H1 (cell line): Measurements from ENCODE around the gene TBX5. TPM values are rescaled to one million over a fixed set of nuclear protein-coding genes. Genes with fewer than 3 reads are reported as not detected.

ENCODE experiments used
- CTCF ChIA-PET: fragments of 300-600 bp; sonication (Branson Sonifier 250); formaldehyde crosslinking; loops from one replicate; lab custom pipeline; 2021; ENCODE audit not compliant: partially characterized antibody; lab: Charles Lee
- POLR2A ChIA-PET: fragments of 300-600 bp; sonication (Branson Sonifier 250); formaldehyde crosslinking; loops from one replicate; lab custom pipeline; 2021; ENCODE audit warnings: inconsistent platforms; ENCODE audit not compliant: partially characterized antibody; lab: Charles Lee
- DNase-seq, 2 experiments: peaks; one replicate each; pipeline versions ENCODE4 v3.0.0 to v3.0.0-alpha.2; 2010 to 2022; ENCODE audit warnings: low spot score in 2 of 2, low read depth in 1 of 2, mixed read lengths in 1 of 2
- FAIRE-seq: peaks from 2 replicates; lab custom pipeline; 2011; peaks lifted over from hg19 to GRCh38; lab: Jason Lieb, UNC
- H2AFZ ChIP-seq: 2 replicates; pipeline ENCODE4 v1.8.1; 2012; ENCODE audit warnings: low read length, inconsistent platforms
- H2AK5ac ChIP-seq: 2 replicates; pipeline ENCODE4 v1.6.1; 2013; ENCODE audit warnings: low read depth, low read length
- H2BK120ac ChIP-seq: replicated peaks from 2 replicates; pipeline ENCODE3; 2013; ENCODE audit warnings: low read depth, low read length, inconsistent platforms
- H2BK12ac ChIP-seq: 2 replicates; pipeline ENCODE4 v1.6.1; 2013; ENCODE audit warnings: low read depth, low read length
- H2BK15ac ChIP-seq: 2 replicates; pipeline ENCODE4 v1.6.1; 2013; ENCODE audit warnings: low read length
- H2BK20ac ChIP-seq: 2 replicates; pipeline ENCODE4 v1.6.1; 2013; ENCODE audit warnings: low read length
- H2BK5ac ChIP-seq: 2 replicates; pipeline ENCODE4 v1.6.1; 2013; ENCODE audit warnings: low read depth, low read length
- H3K14ac ChIP-seq: 2 replicates; pipeline ENCODE4 v1.6.1; 2013; ENCODE audit warnings: inconsistent platforms; ENCODE audit not compliant: insufficient read length
- H3K18ac ChIP-seq: 2 replicates; pipeline ENCODE4 v1.6.1; 2013; ENCODE audit warnings: low read length; ENCODE audit errors: extremely low read depth
- H3K23ac ChIP-seq: 2 replicates; pipeline ENCODE4 v1.6.1; 2013; ENCODE audit warnings: inconsistent platforms; ENCODE audit not compliant: insufficient read length
- H3K23me2 ChIP-seq: 2 replicates; pipeline ENCODE4 v1.6.1; 2013; ENCODE audit warnings: low read depth, low read length
- H3K27ac ChIP-seq: 2 replicates; pipeline ENCODE4 v1.6.1; 2011; ENCODE audit warnings: low read depth, low read length, inconsistent platforms
- H3K27me3 ChIP-seq, 4 experiments: replicated peaks in 1 of 4; 1 replicate in 1 of 4; 2 replicates in 3 of 4; pipeline versions ENCODE4 v1.6.1 to v1.8.1; 2011 to 2013; ENCODE audit warnings: low read length in 3 of 4, mild to moderate bottlenecking in 3 of 4, inconsistent platforms in 2 of 4, mixed read lengths in 2 of 4, moderate library complexity in 1 of 4; ENCODE audit not compliant: control insufficient read depth in 3 of 4, insufficient read depth in 3 of 4; ENCODE audit errors: extremely low read depth in 1 of 4
- H3K36me3 ChIP-seq, 4 experiments: 2 replicates each; pipeline versions ENCODE4 v1.6.1 to v1.8.1; 2011 to 2013; ENCODE audit warnings: mild to moderate bottlenecking in 4 of 4, low read length in 3 of 4, moderate library complexity in 2 of 4, control low read depth in 1 of 4, inconsistent platforms in 1 of 4; ENCODE audit not compliant: insufficient read depth in 4 of 4, control insufficient read depth in 2 of 4
- H3K4ac ChIP-seq: replicated peaks from 2 replicates; pipeline ENCODE3; 2013; ENCODE audit warnings: low read length, low read depth, mixed read lengths, inconsistent platforms; ENCODE audit not compliant: insufficient read length
- H3K4me1 ChIP-seq, 4 experiments: replicated peaks in 1 of 4; 1 replicate in 1 of 4; 2 replicates in 3 of 4; pipeline versions ENCODE4 v1.6.1 to v1.8.1; 2011 to 2013; ENCODE audit warnings: low read length in 3 of 4, inconsistent platforms in 2 of 4, mixed read lengths in 1 of 4; ENCODE audit not compliant: insufficient read depth in 4 of 4, control insufficient read depth in 3 of 4
- H3K4me2 ChIP-seq, 2 experiments: 2 replicates each; pipeline versions ENCODE4 v1.6.1 to v1.8.1; 2011 to 2013; ENCODE audit warnings: low read depth in 2 of 2, low read length in 2 of 2, control low read depth in 1 of 2, inconsistent platforms in 1 of 2, mild to moderate bottlenecking in 1 of 2; ENCODE audit not compliant: insufficient read depth in 1 of 2
- H3K4me3 ChIP-seq, 4 experiments: fragments of 200-600, 300-600 bp in 1 of 4; sonication (generic), shearing (Covaris generic), sonication (Bioruptor Twin) in 1 of 4; 2 replicates each; pipeline versions ENCODE4 v1.5.1 to v1.8.1; 2011 to 2016; ENCODE audit warnings: low read length in 4 of 4, low read depth in 3 of 4, control low read depth in 2 of 4, inconsistent platforms in 2 of 4, mild to moderate bottlenecking in 2 of 4, mixed read lengths in 1 of 4, moderate library complexity in 1 of 4; ENCODE audit not compliant: insufficient read depth in 2 of 4; ENCODE audit errors: extremely low read depth in 1 of 4
- H3K56ac ChIP-seq: replicated peaks from 2 replicates; pipeline ENCODE3; 2013; ENCODE audit warnings: low read depth, mild to moderate bottlenecking, mixed read lengths, low read length, inconsistent platforms; ENCODE audit not compliant: insufficient read length
- H3K79me1 ChIP-seq: 2 replicates; pipeline ENCODE4 v1.6.1; 2013; ENCODE audit warnings: low read depth, low read length, control low read depth
- H3K79me2 ChIP-seq, 2 experiments: 2 replicates each; pipeline versions ENCODE4 v1.6.1 to v1.8.1; 2012 to 2013; ENCODE audit warnings: low read length in 2 of 2, mild to moderate bottlenecking in 2 of 2, inconsistent platforms in 1 of 2; ENCODE audit not compliant: insufficient read depth in 2 of 2, control insufficient read depth in 1 of 2
- H3K9ac ChIP-seq, 4 experiments: replicated peaks in 1 of 4; 1 replicate in 1 of 4; 2 replicates in 3 of 4; pipeline versions ENCODE4 v1.6.1 to v1.8.1; 2011 to 2013; ENCODE audit warnings: low read depth in 3 of 4, low read length in 3 of 4, control low read depth in 2 of 4, mild to moderate bottlenecking in 2 of 4, moderate library complexity in 2 of 4, inconsistent platforms in 1 of 4; ENCODE audit errors: extremely low read depth in 1 of 4
- H3K9me3 ChIP-seq, 2 experiments: 2 replicates each; pipeline versions ENCODE4 v1.6.1 to v1.8.1; 2012 to 2013; ENCODE audit warnings: mild to moderate bottlenecking in 2 of 2, moderate library complexity in 2 of 2, control low read depth in 1 of 2, inconsistent platforms in 1 of 2, low read depth in 1 of 2, low read length in 1 of 2, mixed read lengths in 1 of 2; ENCODE audit not compliant: insufficient read depth in 2 of 2
- H4K20me1 ChIP-seq, 2 experiments: replicated peaks in 1 of 2; 2 replicates each; pipeline versions ENCODE3 to v1.8.1; 2011 to 2013; ENCODE audit warnings: inconsistent platforms in 2 of 2, low read length in 2 of 2, mild to moderate bottlenecking in 1 of 2; ENCODE audit not compliant: insufficient read depth in 2 of 2, control insufficient read depth in 1 of 2
- H4K5ac ChIP-seq: 2 replicates; pipeline ENCODE4 v1.6.1; 2013; ENCODE audit warnings: low read length, low read depth, mixed read lengths, inconsistent platforms; ENCODE audit not compliant: insufficient read length
- H4K8ac ChIP-seq: 2 replicates; pipeline ENCODE4 v1.8.0; 2013; ENCODE audit warnings: mild to moderate bottlenecking, moderate library complexity, low read length, inconsistent platforms; ENCODE audit not compliant: insufficient read depth; ENCODE audit errors: extremely low read depth
- H4K91ac ChIP-seq: replicated peaks from 2 replicates; pipeline ENCODE3; 2013; ENCODE audit warnings: low read length, mixed read lengths, inconsistent platforms; ENCODE audit not compliant: insufficient read length
- CHD1 ChIP-seq: IDR thresholded peaks from 2 replicates; pipeline ENCODE4 v1.6.1; 2012; ENCODE audit warnings: low read depth, low read length, improper control_type of control experiment
- EZH2 ChIP-seq: fragments of 200-600 bp; sonication (generic); IDR thresholded peaks from 2 replicates; pipeline ENCODE4 v1.7.1; 2012; ENCODE audit warnings: low read depth, mild to moderate bottlenecking, moderate library complexity, low read length, inconsistent platforms; ENCODE audit not compliant: severe bottlenecking
- WGBS, 2 experiments: shearing (Covaris generic) in 1 of 2; methylation state at CpG; one replicate each; pipeline versions ENCODE4 v1.1.6 to v1.1.7; 2013 to 2015; ENCODE audit warnings: low lambda C conversion rate in 2 of 2, mixed read lengths in 2 of 2, inconsistent platforms in 1 of 2, low coverage in 1 of 2, missing lambda C conversion rate in 1 of 2; ENCODE audit not compliant: insufficient replicate concordance in 2 of 2, insufficient coverage in 1 of 2, insufficient read length in 1 of 2; ENCODE audit errors: extremely low coverage in 1 of 2, missing lambda C conversion rate in 1 of 2; 5-methylcytosine and 5-hydroxymethylcytosine counted together
- polyA plus RNA-seq, 7 experiments: library from polyadenylated mRNA; depleted of rRNA in 3 of 7; stranded (reverse) in 5 of 7; unstranded in 2 of 7; fragments of >200 nt in 5 of 7; fragments of 200-250 nt in 2 of 7; gene quantifications; 1 replicate in 5 of 7; 2 replicates in 1 of 7; 4 replicates in 1 of 7; pipeline versions ENCODE4 v1.2.1 to v1.2.3, GENCODE V29; 2011 to 2013; ENCODE audit warnings: missing spikeins in 2 of 7, mixed read lengths in 2 of 7
- total RNA-seq: library from RNA; stranded (reverse); fragmentation: NEBNext Ultra II Directional; extraction: Animal tissue kit (Norgen Biotek cat#: 25700); gene quantifications from 2 replicates; pipeline ENCODE4 v1.2.1, GENCODE V29; 2021

Gene TBX5
- total and polyA plus RNA-seq, 2 of the 8 experiments (the other 6 are each of a cell fraction or from before 2014, with no cell fraction given), result 0.05 TPM; not detected in 1

DNA sequence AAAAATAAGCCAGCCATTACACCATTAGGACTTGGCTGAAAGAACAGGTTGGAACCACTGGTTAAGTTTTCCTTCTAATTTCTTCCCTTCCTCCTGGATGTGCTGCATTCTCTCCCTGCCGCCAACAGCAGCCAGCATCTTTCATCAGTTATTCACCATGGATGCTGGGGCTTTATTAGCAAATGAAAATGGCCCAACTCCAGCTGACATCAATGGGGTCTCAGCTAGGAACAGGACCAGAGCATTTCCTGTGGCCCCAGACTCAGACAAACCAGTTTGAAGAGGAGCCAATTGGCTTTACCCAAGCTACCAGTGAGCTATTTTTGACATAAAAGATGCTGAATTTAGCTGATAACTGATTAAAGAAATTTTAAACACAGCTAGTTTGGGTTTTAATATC, 26.0 kb upstream of the TBX5 start:
- no peak overlapping the region for H3K23ac ChIP-seq
- ChIA-PET CTCF (interaction anchor here (1.4 kb wide), 1 partner anchor 10 kb away, joined by 5 read pairs; no protein-coding TSS in a partner anchor), POLR2A (no interaction called here)
- peaks cover 6 to 18% (median 15%) of the 10 kb centered on the region in 4 experiments for H3K27me3 ChIP-seq
- 0 out of 4 replicates have a peak, but pooled peaks cover 0 to 4% of the 10 kb centered on the region in 2 experiments for H3K9me3 ChIP-seq
- no peak overlapping the region for H3K4me2 ChIP-seq
- H3K79me2 ChIP-seq, result no peaks in the 10 kb centered on the region
- no peaks in the 10 kb centered on the region for H3K36me3 ChIP-seq
- peaks cover 0 to 5% (median 0%) of the 10 kb centered on the region in 4 experiments; a peak in 1 of 7 replicates for H3K4me1 ChIP-seq
- H2BK12ac ChIP-seq, result no peak overlapping the region
- H4K5ac ChIP-seq, result no peak overlapping the region
- H2BK20ac ChIP-seq, result no peak overlapping the region
- no peak overlapping the region for H2BK120ac ChIP-seq
- H2AFZ ChIP-seq, result no peak overlapping the region
- H3K23me2 ChIP-seq, result no peaks in the 10 kb centered on the region
- 44% methylated on average over 1 of the region's 1 CpG; no CpG with 5 or more reads in 1 of the 2 experiments for WGBS, 2 experiments
- no peak overlapping the region for H3K56ac ChIP-seq
- H4K20me1 ChIP-seq, result no peaks in the 10 kb centered on the region
- no peak overlapping the region for H4K8ac ChIP-seq
- no peak overlapping the region for H2AK5ac ChIP-seq
- no peak for FAIRE-seq
- no peak overlapping the region for H3K18ac ChIP-seq
- no peak overlapping the region for H3K4me3 ChIP-seq
- H4K91ac ChIP-seq, result no peak overlapping the region
- H3K27ac ChIP-seq, result no peak overlapping the region
- H2BK5ac ChIP-seq, result no peak overlapping the region
- no peak overlapping the region for H3K4ac ChIP-seq
- no peaks in the 10 kb centered on the region for H3K79me1 ChIP-seq
- H3K9ac ChIP-seq, result no peak overlapping the region
- DNase-seq, result no peak
- H2BK15ac ChIP-seq, result no peak overlapping the region
- no peak overlapping the region for H3K14ac ChIP-seq
- TF ChIP-seq CHD1 (no peak), EZH2 (peak; percentile 27)
